Stimulated activated CD8-positive, alpha-beta memory T cell treated with anti-CD3 and anti-CD28 coated beads, Interleukin-12 subunit alpha, Interleukin-12 subunit beta, amount 100 ng/mL, for 1 hour (primary cell): Measurements from ENCODE around the gene CLIP1.
"Not testable (repeated sequence)": the region's sequence is repeated elsewhere in the genome, so short reads cannot be mapped to it uniquely, and the experiment has no call there.

Experiments used
- DNase-seq: peaks from one replicate; pipeline ENCODE4 v3.0.0-alpha.2; 2020; ENCODE audit warnings: low read depth

Gene CLIP1

DNA sequence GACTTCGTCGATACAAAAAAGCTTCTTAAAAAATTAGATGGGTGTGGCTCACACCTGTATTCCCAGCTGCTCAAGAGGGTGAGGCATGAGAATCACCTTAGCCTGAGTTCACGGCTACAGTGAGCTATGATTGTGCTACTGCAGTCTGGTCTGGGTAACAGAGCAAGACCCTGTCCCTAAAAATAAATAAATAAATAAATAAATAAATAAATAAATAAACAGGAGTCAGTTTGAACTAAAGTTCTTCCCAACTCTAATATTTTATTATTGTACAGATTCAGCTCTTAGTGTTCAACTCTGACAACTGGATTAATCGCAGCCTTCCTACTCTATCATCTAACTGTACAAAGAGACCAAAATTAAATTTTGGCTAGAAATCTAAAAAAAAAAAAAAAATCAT lies 12.7 kb upstream of the CLIP1 start:
- no peak for DNase-seq

DNA sequence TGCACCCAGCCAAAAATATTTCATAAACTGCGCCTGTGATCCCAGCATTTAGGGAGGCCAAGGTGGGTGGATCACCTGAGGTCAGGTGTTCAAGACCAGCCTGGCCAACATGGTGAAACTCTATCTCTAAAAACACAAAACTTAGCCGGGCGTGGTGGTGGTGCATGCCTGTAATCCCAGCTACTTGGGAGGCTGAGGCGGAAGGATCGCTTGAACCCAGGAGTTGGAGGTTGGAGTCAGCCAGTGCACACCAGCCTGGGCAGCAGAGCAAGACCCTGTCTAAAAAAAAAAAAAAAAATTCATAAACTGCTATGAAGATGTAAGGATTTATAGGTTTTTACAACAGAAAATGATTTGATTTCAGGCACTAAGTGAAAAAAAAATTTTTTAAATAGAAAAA lies 6.6 kb upstream of the CLIP1 start:
- DNase-seq: not testable (repeated sequence)

DNA sequence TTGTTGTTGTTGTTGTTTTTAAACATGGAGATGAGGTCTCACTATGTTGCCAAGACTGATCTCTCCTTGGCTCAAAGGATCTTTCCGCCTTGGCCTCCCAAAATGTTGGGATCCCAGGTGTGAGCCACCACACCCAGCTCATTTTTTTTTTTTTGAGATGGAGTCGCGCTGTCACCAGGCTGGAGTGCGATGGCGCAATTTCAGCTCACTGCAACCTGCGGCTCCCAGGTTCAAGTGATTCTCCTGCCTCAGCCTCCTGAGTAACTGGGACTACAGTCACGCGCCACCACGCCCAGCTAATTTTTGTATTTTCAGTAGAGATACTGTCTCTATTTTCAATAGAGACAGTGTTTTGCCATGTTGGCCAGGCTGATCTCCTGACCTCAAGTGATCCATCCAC lies 4.9 kb upstream of the CLIP1 start:
- DNase-seq: no peak

DNA sequence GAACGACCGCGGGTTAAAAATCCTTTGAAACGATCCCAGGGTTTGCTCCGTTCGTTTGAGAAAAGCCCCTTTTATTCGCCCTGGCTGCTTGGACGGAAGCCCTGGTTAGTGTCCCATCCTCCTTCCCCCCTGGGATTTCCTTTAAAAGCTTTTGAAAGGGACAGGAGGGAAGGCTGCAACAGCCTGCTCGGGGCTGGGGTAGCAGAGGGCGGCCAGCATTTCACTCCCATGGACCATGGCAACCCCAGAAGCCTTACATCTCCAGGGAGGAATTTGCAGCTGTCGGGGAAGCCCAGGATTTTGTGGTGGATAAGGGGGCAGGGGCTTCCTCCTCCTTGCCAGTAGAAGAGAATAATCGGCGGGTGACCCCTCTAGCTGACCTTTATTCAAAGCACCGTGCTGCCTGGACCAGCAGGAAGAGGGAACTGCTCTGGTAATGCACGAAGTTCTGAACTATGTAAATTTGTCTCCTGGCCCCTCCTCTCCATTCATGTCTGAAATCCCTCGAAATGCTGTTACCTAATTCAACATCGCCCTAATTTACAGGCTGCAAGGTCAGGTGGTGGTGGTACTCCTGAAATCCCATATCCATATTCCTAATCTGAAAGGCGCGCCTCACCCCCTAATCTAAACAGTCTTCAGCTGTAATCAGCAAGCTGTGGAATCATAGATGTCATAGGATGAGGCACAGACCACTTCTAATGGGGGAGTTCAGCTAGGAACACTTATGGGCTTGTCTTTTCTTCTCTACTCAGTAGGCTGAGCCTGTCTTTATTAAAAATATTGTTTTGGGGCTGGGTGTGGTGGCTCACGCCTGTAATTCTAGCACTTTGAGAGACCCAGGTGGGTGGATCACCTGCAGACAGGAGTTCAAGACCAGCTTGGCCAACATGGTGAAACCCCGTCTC lies 1.0 kb upstream of the CLIP1 start:
- no peak for DNase-seq

DNA sequence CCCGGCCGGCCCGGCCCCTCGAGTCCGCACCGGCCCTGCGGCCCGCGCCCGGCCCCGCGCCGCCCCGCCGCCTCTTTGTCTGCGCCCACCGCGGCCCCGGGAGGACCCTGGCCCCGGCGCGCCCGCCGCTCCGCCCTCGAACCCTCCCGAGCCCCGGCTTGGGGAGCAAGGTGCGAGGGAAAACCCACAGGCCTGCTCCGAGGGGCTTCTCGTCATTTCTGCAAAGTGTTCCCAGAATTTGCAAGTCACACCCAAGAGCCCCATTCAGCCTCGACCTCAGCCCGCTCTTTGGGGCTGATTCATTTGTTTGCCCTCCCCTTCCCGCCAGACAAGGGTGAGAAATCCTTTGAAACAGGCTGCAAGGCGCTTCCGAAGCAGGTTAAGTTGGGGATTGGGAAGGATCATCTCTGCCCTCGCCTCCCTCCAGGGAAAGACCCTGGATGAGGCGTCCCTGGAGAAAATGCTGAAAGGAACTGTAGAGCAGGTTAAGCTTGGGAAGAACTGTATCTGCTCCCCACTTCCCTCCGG lies 325 bp upstream of the CLIP1 start:
- DNase-seq: no peak

DNA sequence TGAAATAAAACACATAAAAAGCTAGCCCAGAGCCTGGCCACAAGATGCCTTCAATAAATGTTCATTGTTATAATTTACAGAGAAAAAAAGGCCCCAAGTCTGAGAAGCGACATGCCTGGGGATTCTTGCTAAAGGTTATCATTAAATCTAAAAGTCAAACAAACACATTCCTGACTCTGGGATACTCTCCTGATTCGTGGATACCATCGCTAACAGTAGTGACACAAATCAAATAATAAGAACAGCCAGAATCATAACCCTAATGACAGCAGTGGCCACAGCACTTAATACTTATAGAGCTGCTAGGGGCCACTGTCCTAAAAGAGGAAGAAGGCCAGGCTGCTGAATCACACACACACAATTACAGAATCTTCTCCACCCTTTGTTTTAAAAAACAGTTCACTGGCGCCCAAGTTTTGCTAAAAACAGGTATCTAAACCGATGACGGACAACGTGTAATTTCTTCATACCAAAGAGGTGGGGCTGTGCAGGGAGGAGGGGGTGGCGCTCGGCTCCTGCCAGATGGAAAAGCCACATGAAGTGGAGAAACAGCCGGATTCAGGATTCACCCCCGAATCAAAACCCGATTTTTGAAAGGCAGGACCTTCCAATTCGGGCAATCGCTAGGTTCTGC lies 1.2 kb downstream of the CLIP1 start:
- DNase-seq: no peak

DNA sequence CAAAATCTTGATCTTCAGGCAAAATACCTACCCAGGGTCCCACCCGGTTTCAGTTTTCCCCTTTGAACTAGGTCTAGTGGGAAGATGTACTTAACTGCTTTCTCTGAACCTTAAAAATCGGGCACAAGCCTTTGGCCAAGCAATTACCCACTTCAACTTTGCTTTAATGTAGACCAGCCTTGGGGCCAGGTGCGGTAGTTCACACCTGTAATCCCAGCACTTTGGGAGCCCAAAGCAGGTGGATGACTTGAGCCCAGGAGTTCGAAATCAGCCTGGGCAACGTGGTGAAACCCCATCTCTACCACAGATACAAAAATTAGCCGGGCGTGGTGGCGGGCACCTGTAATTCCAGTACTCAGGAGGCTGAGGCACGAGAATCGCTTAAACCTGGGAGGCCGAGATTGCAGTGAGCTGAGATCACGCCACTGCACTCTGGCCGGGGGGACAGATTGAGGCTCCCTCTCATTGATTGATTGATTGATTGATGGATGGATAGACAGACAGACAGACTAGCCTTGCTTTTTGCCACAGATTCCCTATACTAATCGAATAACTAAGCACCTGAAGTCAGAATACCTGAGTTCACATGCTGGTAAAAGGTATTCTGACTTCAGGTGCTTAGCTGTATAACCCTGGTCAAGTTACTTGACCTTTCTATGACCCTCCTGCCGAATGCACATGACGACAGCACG lies 1.9 kb downstream of the CLIP1 start:
- DNase-seq: no peak

DNA sequence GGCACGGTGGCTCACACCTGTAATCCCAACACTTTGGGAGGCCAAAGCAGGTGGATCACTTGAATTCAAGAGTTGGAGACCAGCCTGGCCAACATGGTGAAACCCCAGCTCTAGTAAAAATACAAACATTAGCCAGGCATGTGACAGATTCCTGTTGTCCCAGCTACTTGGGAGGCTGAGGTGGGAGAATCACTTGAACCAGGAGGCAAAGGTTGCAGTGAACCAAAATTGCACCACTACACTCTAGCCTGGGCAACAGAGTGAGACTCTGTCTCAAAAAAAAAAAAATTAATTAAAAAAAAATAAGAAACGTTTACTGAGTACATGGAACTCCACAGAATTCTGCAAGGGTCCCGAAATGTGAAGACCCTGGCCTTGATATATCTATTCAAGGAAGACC lies 3.4 kb downstream of the CLIP1 start:
- DNase-seq: not testable (repeated sequence)

DNA sequence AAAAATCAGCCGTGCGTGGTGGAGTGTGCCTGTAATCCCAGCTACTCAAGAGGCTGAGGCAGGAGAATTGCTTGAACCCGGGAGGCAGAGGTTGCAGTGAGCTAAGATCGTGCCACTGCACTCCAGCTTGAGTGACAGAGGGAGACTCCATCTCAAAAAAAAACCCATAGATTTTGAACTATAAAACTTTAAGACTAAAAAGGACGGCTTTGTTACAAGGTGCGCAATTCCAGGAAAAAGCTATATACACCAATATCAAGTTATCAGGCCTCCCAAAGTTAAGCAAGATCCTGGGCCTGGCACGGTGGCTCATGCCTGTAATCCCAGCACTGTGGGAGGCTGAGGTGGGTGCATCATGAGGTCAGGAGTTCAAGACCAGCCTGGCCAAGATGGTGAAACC lies 6.8 kb downstream of the CLIP1 start:
- not testable (repeated sequence) for DNase-seq

DNA sequence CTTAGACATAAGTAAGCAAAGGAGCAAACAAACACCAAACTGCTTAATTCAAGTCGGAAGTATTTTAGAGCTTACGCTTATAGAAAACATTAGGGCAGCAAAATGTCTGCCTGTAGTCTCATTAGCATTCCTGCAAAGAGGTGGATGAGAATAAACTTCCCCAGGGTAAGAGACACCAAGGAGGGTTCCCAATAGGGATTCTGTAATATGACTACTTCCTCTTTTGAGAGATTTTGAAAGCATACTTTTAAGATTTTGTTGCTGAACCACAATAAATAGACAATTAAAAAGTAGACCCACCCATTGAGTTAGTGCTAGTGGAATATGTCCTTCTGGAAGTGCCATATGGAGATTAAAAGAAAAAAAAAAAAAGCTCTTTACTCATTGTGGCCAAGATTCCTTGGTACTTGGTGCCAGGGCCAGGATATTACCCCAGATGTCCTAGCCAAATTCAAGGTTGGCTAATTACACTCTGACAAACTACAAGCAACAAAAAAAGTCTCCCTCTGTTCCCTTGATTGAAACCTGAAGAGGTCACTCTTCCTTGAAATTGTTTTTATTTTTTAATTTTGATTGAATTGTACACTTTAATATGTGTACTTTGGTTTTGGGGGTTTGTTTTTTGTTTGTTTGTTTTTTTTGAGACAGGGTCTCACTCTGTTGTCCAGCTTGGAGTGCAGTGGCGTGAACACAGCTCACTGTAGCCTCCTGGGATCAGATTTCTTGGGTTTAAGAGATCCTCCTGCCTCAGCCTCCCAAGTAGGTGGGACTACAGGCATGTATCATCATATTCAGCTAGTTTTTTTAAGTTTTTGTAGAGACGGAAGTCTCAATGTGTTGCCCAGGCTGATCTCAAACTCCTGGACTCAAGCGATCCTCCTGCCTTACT lies 8.7 kb downstream of the CLIP1 start:
- no peak for DNase-seq

DNA sequence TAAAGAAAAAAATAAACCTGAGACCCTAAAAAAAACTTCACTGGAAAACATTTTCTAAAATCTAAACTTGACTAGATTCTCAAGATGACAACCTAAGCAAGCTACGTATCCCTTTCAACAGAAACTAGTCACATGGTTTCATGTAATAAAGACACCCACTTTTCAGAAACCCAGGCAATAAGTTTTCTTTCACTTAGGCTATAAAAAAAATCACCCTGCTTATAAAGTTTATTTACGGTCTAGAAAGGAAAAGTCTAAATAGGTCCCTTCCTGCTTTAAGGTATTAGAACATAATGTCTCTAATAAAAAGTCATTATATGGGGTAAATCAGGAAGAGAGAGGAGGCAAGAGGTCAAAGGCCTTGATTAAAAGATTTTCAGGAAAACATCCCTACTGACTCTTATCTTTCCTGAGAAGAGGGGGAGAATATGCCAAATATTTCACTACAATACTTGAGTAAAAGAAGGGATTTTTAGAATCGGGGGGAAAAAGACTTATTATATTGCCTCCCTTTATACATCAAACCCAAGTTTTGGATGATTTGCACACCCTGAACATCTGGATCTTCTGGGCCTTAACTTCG lies 9.5 kb downstream of the CLIP1 start:
- DNase-seq: no peak

DNA sequence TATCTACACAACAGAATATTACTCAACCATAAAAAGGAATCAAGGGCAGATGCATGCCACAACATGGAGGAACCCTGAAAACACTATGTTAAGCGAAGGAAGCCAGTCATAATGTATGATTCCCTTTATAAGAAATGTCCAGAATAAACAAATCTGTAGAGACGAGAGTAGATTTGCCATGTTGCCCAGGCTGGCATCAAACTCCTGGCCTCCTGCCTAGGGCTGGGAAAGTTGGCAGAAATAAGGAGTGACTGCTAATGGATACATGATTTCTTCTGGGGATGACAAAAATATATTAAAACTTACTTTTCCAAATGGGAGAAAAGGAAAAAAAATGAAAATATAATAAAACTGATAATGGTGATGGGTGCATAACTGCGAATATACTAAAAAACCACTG lies 10.9 kb downstream of the CLIP1 start:
- DNase-seq: no peak

DNA sequence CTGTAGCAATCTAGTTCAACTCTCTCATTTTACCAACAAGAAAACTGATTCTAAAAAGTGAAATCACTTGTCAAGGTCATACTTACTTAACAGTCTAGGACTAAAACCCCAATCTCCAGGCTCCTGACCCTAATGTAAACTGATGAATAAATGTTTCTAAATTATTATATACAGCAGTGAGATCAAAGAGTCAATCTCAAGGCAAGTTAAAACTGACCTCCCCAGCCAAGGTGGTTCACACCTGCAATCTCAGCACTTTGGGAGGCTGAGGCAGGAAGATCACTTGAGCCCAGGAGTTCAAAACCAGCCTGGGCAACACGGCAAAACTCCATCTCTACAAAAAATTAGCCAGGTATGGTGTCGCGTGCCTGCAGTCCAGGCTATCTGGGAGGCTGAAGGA lies 15.3 kb downstream of the CLIP1 start:
- DNase-seq: no peak

DNA sequence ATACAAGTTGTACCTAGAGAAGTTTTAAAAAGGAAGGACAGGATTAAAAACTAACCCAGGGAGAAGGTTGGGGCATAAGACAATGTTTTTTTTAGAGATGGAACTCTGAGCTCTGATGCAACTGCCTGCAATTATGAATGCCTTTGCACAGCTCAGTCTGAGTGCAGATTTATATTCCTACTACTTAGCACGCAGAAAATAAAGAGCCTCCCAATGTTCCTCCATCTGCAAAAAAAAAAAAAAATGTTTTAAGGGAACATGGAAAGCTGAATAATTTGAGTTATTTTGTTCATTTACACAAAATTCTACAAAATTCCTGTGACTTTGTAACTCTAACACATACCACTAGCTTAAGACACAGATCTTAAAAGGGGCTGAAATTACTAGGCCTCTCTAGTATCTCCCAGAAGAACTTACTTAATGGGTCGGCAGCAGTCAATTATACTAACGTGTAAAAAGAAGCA lies 15.7 kb downstream of the CLIP1 start:
- no peak for DNase-seq

DNA sequence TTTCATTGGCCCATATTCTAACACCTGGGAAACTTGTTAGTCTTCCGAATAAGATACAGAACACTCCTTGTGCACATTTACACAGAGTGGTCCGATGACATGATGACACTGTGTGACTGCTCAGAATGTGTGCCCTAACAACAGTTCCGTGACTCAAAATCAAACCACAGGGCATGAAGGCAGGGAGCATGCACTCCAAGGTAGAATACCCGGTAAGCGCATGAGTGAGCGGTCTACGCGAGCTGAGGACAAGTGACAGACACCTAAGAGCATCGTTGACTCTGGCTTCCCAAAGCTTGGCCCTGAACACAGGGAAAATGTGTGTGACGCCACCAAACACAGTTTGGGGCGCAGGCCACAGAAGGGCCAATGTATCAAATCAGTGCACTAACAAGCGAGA lies 18.6 kb downstream of the CLIP1 start:
- no peak for DNase-seq

DNA sequence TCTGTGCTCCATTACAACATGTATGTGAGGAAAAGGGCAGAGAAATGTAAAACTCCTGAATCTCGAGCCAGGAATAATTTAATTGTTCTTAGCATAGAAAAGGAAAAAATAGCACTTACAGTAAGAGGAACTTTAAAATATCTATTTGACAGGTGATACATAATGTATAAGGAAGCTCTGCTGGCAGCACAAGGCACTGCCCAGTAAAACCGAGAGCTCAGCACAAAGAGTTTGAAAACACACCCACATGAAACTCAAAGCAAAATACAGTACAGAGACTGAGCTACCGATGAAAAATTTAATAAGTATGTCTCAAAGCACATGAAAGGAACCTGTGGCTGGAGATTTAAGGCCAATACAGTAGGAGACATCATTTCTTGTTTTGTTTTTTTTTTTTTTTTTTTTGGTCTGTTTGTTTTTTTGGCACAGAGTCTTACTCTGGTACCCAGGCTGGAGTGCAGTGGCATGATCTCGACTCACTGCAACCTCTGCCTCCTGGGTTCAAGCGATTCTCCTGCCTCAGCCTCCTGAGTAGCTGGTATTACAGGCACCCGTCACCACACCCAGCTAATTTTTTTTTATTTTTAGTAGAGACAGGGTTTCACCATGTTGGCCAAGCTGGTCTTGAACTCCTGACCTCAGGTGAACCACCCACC lies 19.2 kb downstream of the CLIP1 start:
- no peak for DNase-seq

DNA sequence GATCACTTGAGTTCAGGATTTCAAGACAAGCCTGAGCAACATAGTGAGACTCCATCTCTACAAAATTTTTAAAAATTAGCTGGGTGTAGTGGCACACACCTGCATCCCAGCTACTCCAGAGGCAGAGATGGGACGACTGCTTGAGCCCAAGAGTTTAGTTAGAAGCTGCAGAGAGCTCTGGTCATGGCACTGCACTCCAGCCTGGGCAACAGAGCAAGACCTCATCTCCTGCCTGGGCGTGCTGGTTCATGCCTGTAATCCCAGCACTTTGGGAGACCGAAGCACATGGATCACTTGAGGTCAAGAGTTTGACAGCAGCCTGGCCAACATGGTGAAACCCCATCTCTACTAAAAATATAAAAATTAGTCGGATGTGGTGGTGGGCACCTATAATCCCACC lies 20.2 kb downstream of the CLIP1 start:
- no peak for DNase-seq

DNA sequence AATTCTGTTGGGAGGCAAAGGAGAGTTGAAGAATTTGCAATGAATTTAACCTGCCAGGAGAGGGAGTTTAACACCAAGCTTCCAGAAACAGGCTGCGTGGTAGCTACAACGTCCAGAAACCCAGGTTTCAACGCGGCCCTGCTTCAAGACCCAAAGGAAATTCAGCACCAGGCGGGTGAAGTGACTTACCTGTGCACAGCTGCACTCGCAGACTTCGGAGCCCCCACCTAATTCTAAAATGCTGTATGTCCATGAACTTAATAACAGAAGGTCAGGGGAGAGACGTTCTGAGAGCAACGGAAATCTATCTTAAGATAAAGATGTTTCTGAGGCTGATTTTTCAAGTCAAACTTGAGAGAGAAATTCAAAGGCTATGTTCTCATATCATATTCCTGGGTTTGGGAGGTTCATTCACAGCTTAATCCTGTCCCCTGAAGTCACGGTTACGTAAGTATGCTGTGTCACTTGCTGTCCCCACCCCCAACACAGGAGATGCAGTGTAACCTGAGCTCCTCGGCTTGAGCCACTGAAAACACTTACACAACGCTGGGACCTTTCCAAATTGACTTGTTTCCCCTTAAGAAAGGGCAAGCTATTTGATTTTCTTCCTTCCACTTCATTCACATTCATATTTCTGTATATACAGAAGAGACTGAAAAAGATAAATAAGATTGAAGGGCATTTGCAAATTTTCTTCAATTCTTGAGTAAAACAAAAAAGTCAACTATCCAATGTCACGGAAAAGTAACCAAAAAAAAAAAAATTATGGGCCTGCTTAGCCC lies 22.7 kb downstream of the CLIP1 start:
- peak; percentile 29 for DNase-seq

DNA sequence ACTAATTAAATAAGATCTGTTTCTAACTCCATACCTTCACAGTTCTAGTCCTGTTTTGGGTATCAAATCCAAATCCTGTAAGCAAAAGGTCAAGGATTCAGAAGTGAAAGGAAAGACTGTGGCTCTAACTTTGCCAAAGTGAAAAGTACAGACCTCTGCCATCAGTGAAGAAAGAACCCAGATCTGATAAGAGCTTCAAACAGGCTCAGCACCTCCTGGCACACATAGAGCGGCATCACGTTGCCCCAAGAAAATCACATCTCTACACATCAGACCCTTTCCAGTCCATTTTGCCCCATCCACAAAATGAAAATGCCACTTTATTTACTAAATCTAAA lies 23.2 kb downstream of the CLIP1 start:
- DNase-seq: no peak

DNA sequence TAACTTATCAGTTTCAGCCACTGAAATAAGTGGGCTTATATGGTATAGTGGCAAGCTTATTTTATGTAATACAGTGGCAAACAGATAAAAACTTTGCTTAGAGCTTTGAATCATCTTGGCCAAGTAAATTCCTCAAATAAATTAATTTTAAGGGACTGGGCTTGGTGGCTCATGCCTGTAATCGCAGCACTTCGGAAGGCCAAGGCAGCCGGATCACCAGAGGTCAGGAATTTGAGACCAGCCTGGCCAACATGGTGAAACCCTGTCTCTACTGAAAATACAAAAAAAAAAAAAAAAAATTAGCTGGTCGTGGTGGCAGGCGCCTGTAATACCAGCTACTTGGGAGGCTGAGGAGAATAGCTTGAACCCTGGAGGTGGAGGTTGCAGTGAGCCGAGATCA lies 24.5 kb downstream of the CLIP1 start:
- not testable (repeated sequence) for DNase-seq
